NCI-H1417 (cell line): Measurements from ENCODE around the gene LTC4S.
A peak's percentile ranks its signal among the peaks of the same experiment; 100 is the strongest.
"Not testable (repeated sequence)": the region's sequence is repeated elsewhere in the genome, so short reads cannot be mapped to it uniquely, and the experiment has no call there.

Source experiments
- DNase-seq, 3 experiments: peaks; one replicate each; lab custom pipeline; 2025; lab: John Stamatoyannopoulos, UW

Gene LTC4S

DNA sequence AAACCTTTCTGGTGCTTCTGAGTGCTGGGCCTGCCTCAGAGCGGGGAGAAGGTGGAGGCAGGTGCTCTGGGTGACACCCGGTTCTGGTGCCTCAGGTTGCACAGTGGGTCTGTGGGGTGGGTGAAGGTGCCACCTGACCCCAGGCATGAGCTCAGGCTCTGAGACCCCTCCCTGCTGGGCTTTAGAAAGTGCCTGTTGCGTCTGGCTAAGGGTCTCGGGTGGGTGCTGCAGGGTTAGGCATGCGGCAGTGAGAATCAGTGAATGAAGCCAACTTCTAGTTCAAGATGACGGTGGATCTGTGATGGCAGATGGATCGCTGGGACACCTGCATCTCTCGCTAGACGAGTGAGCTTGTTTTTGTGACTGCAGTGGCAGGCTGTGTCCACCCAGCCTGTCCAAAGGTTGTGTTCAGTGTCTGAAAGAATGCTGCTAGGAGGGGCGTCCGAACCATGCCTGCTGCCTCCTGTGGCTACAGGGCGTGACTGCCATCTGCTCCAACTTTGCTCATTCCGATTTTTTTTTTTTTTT lies 31.9 kb downstream of the LTC4S start:
- no peak for DNase-seq

GRCh38 chr5:179827680-179828079 lies 33.9 kb downstream of the LTC4S start:
- no peak for DNase-seq

- DNase-seq, result no peak
Observed at GRCh38 chr5:179828756-179829421, 35.1 kb downstream of the LTC4S start.

DNA sequence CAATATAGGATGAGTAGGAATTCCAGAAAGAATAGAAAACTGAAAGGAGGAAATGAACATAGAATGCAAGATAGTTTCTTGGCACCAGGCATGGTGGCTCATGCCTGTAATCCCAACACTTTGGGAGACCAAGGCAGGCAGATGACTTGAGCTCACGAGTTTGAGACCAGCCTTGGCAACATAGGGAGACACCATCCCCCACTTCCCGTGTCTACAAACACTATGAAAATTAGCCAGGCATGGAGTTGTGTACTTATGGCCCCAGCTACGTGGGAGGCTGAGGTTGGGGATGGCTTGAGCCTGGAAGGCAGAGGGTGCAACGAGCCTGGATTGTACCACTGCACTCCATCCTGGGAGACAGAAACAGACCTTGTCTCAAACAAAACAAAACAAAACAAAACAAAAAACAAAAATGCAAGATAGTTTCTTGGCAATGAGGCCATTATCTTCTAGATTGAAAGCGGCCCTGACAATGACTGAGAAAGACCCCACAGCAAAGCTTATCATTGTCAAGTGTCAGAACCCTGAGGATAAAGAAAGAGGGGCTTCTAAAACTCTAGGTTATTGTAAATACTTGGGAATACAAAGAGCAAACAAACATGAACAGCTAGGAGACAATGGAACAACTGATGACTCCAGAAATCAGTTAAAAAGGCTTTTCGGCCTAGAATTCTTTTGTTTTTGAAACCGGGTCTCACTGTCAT lies 36.1 kb downstream of the LTC4S start:
- DNase-seq, result no peak

DNA sequence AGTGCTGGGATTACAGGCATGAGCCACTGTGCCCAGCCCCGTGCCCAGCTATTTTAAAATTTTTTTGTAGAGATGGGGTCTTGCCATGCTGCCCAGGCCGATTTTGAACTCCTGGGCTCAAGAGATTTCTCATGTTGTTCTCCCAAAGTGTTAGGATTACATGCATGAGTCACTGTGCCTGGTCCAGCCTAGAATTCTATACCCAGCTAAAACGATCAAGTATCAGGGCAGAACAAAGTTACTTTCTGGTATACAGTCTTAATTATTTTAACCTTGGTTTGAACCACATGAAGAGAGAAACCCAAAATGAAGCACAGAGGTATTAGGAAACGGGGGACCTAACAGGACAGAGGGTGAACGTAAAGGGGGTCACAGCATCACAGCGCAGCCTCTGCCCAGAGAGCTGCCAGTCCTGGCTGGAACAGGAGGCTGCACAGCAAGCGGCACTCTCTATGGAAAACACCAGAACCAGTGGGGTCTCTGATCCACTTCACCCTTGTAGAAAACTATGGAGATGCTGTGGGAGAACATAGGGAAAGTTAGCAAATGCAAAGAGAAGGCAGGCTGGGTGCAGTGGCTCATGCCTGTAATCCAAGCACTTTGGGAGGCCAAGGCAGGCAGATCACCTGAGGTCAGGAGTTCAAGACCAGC lies 37.2 kb downstream of the LTC4S start:
- no peak for DNase-seq

GRCh38 chr5:179832039-179832745 lies 38.4 kb downstream of the LTC4S start:
- no peak for DNase-seq

DNA sequence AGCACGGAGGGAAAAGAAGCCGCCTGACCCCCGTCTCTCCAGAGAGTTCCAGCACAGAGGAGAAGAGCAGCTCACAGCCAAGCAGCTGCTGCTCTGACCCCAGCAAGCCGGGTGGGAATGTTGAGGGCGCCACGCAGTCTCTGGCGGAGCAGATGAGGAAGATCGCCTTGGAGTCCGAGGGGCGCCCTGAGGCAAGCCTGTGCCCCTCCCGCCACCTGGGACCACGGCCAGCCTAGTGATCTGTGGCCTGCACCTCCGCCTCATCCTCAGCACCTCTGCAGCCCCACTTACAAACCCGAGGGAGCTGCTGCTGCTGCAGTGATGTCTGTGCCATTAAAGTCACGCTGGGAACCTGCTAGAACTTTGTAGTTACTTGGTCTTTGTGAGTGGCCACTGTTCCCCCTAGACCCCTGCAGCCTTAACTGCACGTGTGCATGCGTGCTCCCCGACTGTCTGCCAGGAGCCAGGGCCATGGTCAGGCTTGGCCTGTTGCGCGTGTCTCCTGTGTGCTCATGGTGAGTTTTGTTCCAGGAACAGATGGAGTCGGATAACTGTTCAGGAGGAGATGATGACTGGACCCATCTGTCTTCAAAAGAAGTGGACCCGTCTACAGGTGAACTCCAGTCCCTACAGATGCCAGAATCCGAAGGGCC lies 39.4 kb downstream of the LTC4S start:
- DNase-seq, result no peak

DNA sequence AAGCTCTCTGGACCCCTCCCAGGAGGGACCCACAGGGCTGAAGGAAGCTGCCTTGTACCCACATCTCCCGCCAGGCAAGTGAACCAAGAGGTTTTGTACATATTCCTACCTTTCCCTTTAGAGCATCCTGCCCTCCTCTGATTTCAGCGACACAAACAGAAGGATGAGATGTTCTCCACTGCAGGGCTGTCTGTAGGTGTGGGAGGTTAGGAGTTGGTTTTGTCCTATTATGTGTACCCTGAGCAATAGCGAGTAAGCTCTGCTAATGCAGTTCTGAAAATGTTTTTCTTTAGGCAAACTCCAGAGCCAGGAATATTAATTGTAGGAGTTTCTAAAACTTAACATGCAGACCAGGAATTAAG lies 39.9 kb downstream of the LTC4S start:
- no peak for DNase-seq

- DNase-seq, result peak in 1 of 3 experiments; percentile 65
Observed at GRCh38 chr5:179834120-179834519, 40.3 kb downstream of the LTC4S start.

DNA sequence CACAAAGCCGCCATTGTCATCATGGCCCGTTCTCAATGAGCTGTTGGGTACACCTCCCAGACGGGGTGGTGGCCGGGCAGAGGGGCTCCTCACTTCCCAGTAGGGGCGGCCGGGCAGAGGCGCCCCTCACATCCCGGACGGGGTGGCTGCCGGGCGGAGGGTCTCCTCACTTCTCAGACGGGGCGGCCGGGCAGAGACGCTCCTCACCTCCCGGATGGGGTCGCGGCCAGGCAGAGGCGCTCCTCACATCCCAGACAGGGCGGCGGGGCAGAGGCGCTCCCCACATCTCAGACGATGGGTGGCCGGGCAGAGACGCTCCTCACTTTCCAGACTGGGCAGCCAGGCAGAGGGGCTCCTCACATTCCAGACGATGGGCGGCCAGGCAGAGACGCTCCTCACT lies 41.1 kb downstream of the LTC4S start:
- not testable (repeated sequence) for DNase-seq

- no peak for DNase-seq
Observed at GRCh38 chr5:179836225-179837019, 42.6 kb downstream of the LTC4S start.

DNA sequence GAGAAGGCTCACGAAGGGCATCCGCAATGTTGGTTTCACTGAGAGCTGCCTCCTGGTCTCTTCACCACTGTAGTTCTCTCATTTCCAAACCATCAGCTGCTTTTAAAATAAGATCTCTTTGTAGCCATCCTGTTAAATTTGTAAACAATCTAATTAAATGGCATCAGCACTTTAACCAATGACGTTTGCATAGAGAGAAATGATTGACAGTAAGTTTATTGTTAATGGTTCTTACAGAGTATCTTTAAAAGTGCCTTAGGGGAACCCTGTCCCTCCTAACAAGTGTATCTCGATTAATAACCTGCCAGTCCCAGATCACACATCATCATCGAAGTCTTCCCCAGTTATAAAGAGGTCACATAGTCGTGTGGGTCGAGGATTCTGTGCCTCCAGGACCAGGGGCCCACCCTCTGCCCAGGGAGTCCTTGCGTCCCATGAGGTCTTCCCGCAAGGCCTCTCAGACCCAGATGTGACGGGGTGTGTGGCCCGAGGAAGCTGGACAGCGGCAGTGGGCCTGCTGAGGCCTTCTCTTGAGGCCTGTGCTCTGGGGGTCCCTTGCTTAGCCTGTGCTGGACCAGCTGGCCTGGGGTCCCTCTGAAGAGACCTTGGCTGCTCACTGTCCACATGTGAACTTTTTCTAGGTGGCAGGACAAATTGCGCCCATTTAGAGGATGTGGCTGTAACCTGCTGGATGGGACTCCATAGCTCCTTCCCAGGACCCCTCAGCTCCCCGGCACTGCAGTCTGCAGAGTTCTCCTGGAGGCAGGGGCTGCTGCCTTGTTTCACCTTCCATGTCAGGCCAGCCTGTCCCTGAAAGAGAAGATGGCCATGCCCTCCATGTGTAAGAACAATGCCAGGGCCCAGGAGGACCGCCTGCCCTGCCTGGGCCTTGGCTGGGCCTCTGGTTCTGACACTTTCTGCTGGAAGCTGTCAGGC lies 43.6 kb downstream of the LTC4S start:
- no peak for DNase-seq

DNA sequence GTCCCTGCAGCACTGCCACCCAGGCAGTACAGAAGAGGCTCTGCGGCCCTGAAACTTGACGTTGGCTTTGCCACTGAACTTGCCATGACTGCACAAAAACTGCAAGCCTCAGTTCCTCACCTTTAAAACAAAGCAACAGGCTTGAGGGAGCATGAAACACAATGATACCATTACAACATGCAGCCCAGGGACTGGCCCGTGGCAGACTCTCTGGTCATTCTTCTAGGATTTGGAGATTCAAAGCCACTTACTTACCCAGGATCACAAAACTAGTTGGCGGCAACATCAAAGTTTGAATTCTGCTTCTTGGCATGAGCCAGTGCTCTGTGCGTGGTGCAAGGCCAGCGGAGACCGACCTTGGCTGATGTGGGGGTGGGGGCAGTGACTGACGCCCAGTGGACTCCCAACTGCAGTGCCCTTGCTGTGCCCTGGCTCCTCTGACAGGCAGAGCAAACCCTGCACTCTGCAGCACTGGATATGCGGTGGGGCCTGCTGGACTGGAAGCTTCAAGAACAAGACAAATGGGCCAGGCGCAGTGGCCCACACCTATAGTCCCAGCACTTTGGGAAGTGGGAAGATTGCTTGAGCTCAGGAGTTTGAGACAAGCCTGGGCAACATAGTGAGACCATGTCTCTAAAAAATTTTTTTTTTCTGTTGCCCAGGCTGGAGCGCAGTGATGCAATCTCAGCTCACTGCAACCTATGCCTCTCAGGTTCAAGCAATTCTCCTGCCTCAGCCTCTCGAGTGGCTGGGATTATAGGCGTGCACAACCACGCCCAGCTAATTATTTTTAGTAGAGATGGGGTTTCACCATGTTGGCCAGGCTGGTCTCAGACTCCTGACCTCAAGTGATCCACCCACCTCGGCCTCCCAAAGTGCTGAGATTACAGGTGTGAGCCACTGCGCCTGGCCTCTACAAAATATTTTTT lies 45.8 kb downstream of the LTC4S start:
- no peak for DNase-seq

GRCh38 chr5:179840321-179840720 lies 46.5 kb downstream of the LTC4S start:
- no peak for DNase-seq

DNA sequence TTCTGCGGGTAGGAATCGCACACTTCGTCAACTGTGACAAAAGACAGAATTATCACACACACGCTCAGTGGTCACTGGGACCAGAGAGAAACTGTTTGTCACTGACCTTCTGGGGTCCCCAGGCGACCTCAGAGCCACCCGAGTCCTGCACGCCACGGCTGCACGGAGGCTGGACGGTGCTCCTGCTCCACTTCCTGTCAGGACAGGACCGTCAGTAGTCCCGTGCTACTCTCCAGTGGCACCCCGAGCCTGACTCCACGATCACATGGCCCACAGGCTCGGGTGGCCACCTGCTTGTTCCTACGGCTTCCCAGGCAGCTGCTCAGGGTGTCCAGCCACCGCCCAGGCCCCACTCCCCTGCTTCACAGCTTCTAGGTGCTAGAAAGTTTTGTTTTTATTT lies 47.0 kb downstream of the LTC4S start:
- DNase-seq, result no peak

GRCh38 chr5:179841621-179842020 lies 47.8 kb downstream of the LTC4S start:
- DNase-seq, result no peak
